B cell (primary cell): ENCODE results near the gene PPP2R5C.

Experiments
- CTCF ChIP-seq: fragments of 200-600 bp; IDR thresholded peaks from one replicate; pipeline ENCODE4 v1.8.0; 2022; ENCODE audit warnings: antibody characterized with exemption, mild to moderate bottlenecking
- EZH2 ChIP-seq: IDR thresholded peaks from 2 replicates; pipeline ENCODE4 v1.6.1; 2012; ENCODE audit warnings: borderline replicate concordance, low read depth, mild to moderate bottlenecking, moderate library complexity, low read length; ENCODE audit not compliant: insufficient read depth, poor library complexity, severe bottlenecking

GRCh38 chr14:101932673-101933072 is 171.2 kb downstream of the PPP2R5C start:
- no peak for TF ChIP-seq CTCF
- no peak for TF ChIP-seq EZH2
